Kidney epithelial cell (primary cell): ENCODE data around the gene TRABD. TPM values are rescaled to one million over a fixed set of nuclear protein-coding genes. Genes with fewer than 3 reads are reported as not detected.
"Not testable (repeated sequence)": the region's sequence is repeated elsewhere in the genome, so short reads cannot be mapped to it uniquely, and the experiment has no call there.

Source experiments
- DNase-seq: peaks from one replicate; pipeline ENCODE4 v3.0.0-alpha.2; 2010; ENCODE audit warnings: low read depth
- H3K27me3 ChIP-seq: 2 replicates; pipeline ENCODE4 v1.6.0; 2011; ENCODE audit warnings: low read length; ENCODE audit not compliant: control insufficient read depth, insufficient read depth
- H3K36me3 ChIP-seq: 2 replicates; pipeline ENCODE4 v1.5.1; 2011; ENCODE audit warnings: low read length; ENCODE audit not compliant: control insufficient read depth, insufficient read depth
- H3K4me3 ChIP-seq: 2 replicates; pipeline ENCODE4 v1.5.1; 2011; ENCODE audit warnings: low read depth, mild to moderate bottlenecking, control low read depth, low read length
- total RNA-seq: library from RNA; depleted of rRNA; stranded (reverse); fragments of >200 nt; gene quantifications from 2 replicates; pipeline ENCODE4 v1.2.3, GENCODE V29; 2015
- TF ChIP-seq, protein P1 (sequence below): IDR thresholded peaks from 2 replicates; pipeline ENCODE4 v1.5.1; 2011; ENCODE audit warnings: mild to moderate bottlenecking, moderate library complexity, low read length, control low read depth, inconsistent platforms; ENCODE audit not compliant: insufficient read depth, poor library complexity, severe bottlenecking

TRABD gene
- total RNA-seq, 1 donor from 2014 or later: 60.2 TPM

DNA sequence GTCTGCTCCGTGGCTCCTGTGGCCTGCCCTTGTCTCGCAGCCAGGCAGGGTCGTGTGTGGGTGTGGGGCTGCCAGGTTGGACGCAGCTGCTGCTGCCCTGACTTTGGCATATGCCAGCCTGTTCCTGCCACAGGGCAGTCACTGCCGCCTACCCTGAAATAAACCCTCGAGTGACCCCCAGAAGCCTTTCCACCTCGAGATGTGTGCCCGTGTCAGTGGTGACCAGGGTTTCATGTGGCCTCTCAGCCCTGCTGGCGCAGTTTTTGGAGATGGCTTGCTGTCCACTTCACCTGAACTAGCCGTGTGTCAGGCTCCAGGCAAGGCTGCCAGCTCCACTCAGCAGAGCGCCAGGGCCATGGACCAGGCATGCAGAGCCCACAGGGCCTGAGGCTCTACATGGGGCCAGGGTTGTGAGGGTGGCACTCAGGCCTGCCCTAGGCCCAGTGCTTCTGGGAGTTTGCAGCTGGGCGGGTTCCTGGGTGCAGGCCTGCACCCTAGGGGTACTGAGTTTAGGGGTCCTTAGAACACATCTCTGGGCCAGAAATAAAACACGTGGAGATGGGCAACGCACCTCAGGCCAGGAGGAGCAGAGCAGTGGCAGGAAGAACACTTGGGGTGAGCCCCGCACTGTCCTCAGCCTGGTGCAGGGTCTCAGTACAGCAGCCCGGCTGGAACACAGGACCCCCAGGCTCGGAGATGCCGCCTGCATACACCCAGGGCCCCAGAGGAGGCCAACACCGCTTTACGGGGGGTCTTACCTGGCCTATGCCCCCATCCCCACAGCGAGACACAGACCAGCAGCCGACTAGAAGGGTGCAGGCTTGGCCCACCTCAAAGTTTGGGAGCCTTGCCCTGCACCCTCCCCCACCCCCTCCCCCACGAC lies 24.0 kb upstream of the TRABD start:
- H3K4me3 ChIP-seq: no peak overlapping the region
- DNase-seq: no peak
- TF ChIP-seq, protein P1, sequence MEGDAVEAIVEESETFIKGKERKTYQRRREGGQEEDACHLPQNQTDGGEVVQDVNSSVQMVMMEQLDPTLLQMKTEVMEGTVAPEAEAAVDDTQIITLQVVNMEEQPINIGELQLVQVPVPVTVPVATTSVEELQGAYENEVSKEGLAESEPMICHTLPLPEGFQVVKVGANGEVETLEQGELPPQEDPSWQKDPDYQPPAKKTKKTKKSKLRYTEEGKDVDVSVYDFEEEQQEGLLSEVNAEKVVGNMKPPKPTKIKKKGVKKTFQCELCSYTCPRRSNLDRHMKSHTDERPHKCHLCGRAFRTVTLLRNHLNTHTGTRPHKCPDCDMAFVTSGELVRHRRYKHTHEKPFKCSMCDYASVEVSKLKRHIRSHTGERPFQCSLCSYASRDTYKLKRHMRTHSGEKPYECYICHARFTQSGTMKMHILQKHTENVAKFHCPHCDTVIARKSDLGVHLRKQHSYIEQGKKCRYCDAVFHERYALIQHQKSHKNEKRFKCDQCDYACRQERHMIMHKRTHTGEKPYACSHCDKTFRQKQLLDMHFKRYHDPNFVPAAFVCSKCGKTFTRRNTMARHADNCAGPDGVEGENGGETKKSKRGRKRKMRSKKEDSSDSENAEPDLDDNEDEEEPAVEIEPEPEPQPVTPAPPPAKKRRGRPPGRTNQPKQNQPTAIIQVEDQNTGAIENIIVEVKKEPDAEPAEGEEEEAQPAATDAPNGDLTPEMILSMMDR: no peak
- peaks cover 15% of the 10 kb centered on the region for H3K27me3 ChIP-seq
- H3K36me3 ChIP-seq: no peaks in the 10 kb centered on the region

DNA sequence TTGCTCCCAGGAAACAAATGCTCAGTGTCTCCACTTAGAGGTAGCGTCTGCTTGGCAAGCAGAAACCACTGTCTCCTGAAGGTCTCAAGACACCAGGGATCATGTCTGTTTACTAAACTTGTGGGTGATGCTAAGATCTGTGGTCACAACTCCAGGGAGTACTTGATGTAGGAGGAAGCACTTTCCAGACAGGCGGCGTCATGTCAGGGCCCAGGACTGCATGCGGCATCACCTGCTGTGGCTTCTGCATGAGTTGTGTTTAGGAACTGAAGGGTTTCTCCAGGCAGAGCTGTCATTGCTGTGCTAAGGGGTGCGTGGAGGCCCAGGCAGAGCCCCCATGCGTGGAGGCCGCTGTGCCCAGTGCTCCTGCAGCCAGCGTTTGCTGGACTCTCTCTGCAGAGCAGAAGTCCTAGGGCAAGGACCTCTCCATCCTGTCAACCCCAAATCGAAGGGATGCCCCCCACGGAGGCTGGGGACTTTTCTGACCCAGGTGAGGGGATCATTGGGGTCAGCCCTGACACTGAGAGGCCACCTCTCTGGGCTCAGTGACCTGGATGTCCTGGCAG lies 23.2 kb upstream of the TRABD start:
- TF ChIP-seq, protein P1: no peak
- DNase-seq: no peak
- Histone ChIP-seq H3K4me3 (no peak overlapping the region), H3K36me3 (no peaks in the 10 kb centered on the region), H3K27me3 (peaks cover 15% of the 10 kb centered on the region)

DNA sequence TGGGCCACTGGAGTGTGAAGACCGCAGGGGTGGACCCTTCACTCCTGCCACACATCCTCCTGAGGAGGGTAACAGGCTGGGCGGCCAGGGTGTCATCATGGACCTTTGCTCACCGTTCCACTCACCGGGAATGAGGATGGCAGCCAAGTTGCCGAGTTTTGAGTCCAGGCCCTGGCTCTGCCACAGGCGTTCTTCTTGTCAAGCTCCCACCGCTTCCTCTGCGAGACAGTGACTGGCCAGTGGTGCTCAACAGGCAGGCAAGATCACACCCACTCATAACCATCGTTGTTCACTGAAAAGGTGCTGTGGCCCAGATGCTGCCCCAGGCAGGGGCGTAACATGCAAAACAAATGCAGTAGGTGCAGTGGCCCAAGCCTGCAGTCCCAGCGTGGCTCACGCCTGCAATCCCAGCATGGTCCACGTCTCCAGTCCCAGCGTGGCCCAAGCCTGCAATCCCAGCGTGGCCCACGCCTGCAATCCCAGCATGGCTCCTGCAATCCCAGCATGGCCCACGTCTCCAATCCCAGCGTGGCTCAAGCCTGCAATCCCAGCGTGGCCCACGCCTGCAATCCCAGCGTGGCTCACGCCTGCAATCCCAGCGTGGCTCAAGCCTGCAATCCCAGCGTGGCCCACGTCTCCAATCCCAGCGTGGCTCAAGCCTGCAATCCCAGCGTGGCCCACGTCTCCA lies 20.1 kb upstream of the TRABD start:
- Histone ChIP-seq H3K36me3 (no peaks in the 10 kb centered on the region), H3K27me3 (peaks cover 20% of the 10 kb centered on the region), H3K4me3 (no peak overlapping the region)
- no peak for DNase-seq
- TF ChIP-seq, protein P1: no peak

DNA sequence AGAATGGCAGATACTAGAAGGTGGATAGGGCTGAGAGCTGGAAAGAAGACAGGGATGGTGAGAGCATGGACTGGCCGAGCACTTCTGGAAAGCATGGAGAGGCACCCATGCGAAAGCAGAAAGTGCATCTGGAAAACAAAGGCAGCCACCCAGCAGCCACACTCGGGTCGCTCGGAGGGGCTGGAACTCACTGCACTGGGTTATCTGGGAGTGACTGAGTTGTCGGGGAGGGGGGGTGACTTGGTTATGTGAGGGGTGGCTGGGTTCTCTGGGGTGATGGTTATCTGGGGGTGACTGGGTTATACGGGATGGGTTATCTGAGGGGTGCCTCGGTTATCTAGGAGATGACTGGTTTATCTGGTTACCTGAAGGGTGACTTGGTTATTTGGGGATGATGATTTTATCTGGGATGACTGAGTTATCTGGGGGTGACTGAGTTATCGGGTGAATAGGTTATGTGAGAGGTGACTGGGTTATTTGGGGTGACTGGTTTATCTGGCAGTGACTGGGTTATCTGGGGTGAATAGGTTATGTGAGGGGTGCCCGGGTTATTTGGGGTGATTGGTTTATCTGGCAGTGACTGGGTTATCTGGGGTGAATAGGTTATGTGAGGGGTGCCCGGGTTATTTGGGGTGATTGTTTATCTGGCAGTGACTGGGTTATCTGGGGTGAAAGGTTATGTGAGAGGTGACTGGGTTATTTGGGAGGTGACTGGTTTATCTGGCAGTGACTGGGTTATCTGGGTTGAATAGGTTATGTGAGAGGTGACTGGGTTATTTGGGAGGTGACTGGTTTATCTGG lies 17.8 kb upstream of the TRABD start:
- no peak for DNase-seq
- TF ChIP-seq, protein P1: no peak
- Histone ChIP-seq H3K4me3 (no peak overlapping the region), H3K36me3 (no peaks in the 10 kb centered on the region), H3K27me3 (peaks cover 32% of the 10 kb centered on the region)

DNA sequence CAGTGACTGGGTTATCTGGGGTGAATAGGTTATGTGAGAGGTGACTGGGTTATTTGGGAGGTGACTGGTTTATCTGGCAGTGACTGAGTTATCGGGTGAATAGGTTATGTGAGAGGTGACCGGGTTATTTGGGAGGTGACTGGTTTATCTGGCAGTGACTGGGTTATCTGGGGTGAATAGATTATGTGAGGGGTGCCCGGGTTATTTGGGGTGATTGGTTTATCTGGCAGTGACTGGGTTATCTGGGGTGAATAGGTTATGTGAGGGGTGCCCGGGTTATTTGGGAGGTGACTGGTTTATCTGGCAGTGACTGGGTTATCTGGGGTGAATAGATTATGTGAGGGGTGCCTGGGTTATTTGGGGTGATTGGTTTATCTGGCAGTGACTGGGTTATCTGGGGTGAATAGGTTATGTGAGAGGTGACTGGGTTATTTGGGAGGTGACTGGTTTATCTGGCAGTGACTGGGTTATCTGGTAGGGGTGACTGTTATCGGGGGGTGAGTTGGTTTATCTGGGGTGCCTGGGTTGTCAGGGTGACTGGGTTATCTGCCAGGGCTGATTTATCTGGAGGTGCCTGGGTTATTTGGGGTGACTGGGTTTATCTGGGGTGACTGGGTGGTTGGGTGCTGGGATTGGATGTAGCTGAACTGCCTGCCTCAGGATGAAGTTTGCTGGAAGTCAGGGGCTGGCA lies 17.1 kb upstream of the TRABD start:
- DNase-seq, H3K36me3 ChIP-seq, H3K4me3 ChIP-seq: not testable (repeated sequence)
- peaks cover 32% of the 10 kb centered on the region for H3K27me3 ChIP-seq
